Spinal cord (tissue), 10 donors: ENCODE measurements around the gene DGKQ. TPM values are rescaled to one million over a fixed set of nuclear protein-coding genes. Genes with fewer than 3 reads are reported as not detected.

Source experiments
- DNase-seq, 6 donors: peaks; one replicate each; pipeline versions ENCODE4 v3.0.0 to v3.0.0-alpha.2; 2013 to 2015; ENCODE audit warnings: low spot score in 6 of 6, low read depth in 4 of 6
- H3K27ac ChIP-seq: one replicate; pipeline ENCODE4 v1.5.1; 2013; ENCODE audit warnings: low read depth, low read length, control low read depth
- H3K27me3 ChIP-seq: one replicate; pipeline ENCODE4 v1.6.1; 2013; ENCODE audit warnings: low read length; ENCODE audit not compliant: control insufficient read depth, insufficient read depth
- H3K36me3 ChIP-seq: one replicate; pipeline ENCODE4 v1.6.1; 2013; ENCODE audit warnings: low read length; ENCODE audit not compliant: control insufficient read depth, insufficient read depth
- H3K4me1 ChIP-seq: one replicate; pipeline ENCODE4 v1.6.1; 2013; ENCODE audit warnings: low read length; ENCODE audit not compliant: control insufficient read depth, insufficient read depth
- H3K4me3 ChIP-seq: one replicate; pipeline ENCODE4 v1.5.1; 2013; ENCODE audit warnings: low read depth, low read length, control low read depth
- H3K9me3 ChIP-seq: one replicate; pipeline ENCODE4 v1.6.1; 2013; ENCODE audit warnings: low read length; ENCODE audit not compliant: control insufficient read depth, insufficient read depth
- WGBS: methylation state at CpG from one replicate; pipeline ENCODE4 v1.1.5; 2013; ENCODE audit warnings: missing lambda C conversion rate; ENCODE audit not compliant: insufficient coverage; 5-methylcytosine and 5-hydroxymethylcytosine counted together
- polyA plus RNA-seq, 2 donors: library from polyadenylated mRNA; unstranded; fragments of 120-200 nt; gene quantifications; one replicate each; pipeline ENCODE4 v1.2.1, GENCODE V29; 2013; ENCODE audit not compliant: insufficient read length in 2 of 2
- total RNA-seq, 2 donors: library from RNA; depleted of rRNA in 1 of 2; stranded (reverse); fragments of 120-200 nt in 1 of 2; fragments of >200 nt in 1 of 2; gene quantifications; one replicate each; pipeline versions ENCODE4 v1.2.3 to v1.2.4, GENCODE V29; 2013 to 2014
- donor health status: healthy.

The DGKQ gene
- total and polyA plus RNA-seq, 4 donors = 10.4 to 28.4 (median 18.4) TPM

- Histone ChIP-seq H3K27me3 (peaks cover 26% of the 10 kb centered on the region), H3K9me3 (no peaks in the 10 kb centered on the region), H3K27ac (no peak overlapping the region), H3K4me1 (peaks cover 59% of the 10 kb centered on the region), H3K36me3 (peaks cover 24% of the 10 kb centered on the region), H3K4me3 (no peak overlapping the region)
- peak in 2 of 6 donors; percentile 32 to 48 for DNase-seq
- 2% methylated on average over 36 of the region's 36 CpGs for WGBS
Observed at GRCh38 chr4:1010395-1011021, 37.1 kb upstream of the DGKQ start.

DNA sequence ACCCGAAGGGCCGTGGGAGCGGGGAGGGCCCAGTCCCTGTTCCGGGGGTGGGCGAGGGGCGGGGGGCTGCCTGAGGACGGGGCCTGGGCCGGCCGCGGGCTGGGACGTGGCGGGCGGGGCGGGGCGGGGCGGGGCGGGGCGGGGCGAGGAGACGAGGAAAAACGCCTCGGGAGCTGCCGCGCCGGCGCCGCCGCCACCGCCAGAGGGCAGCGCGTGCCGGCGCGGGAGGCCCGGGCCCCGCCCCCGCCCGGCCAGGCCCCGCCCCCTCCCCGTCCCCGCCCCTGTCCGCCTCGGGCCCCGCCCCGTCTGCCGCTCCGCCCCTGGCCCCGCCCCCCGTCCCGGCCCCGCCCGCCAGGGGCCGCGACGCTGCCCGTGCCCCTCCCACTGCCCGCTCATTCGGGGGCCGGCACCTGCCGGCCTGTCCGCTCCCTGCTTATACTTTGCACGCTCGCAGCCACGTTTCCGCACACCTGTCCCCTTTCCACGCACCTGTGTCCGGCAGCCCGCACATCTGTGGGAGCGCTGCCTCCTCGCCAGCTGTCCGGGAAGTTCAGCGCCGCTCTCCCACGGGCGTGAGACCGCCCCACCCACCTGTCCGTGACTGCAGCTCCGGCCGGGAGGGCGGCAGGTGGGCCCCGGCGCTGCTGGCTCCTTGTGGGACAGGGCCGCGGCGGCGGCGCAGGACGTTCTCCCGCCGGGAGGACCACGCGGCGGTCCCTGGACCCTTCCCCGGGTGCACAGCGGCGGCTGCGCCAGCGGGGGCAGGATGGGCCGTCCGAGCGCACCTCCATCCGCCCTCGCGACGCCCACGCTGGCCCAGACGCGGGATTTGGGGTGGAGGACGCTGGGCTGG is 36.4 kb upstream of the DGKQ start:
- WGBS = under 1% methylated on average over 72 of the region's 109 CpGs
- Histone ChIP-seq H3K27ac (no peak overlapping the region), H3K27me3 (peaks cover 31% of the 10 kb centered on the region), H3K4me3 (peak overlapping the region; percentile 50), H3K4me1 (peaks cover 51% of the 10 kb centered on the region), H3K9me3 (no peaks in the 10 kb centered on the region), H3K36me3 (peaks cover 27% of the 10 kb centered on the region)
- peak in 2 of 6 donors; percentile 67 to 80 for DNase-seq

- WGBS = 4% methylated on average over 32 of the region's 36 CpGs
Observed at GRCh38 chr4:1008840-1009541, 35.6 kb upstream of the DGKQ start.

GRCh38 chr4:1006856-1007255 is 33.5 kb upstream of the DGKQ start:
- WGBS = 94% methylated on average over 3 of the region's 5 CpGs

More at GRCh38 chr4:1008840-1009541, 35.6 kb upstream of the DGKQ start:
- Histone ChIP-seq H3K27ac (no peak overlapping the region), H3K36me3 (peaks cover 31% of the 10 kb centered on the region), H3K4me1 (peaks cover 43% of the 10 kb centered on the region), H3K4me3 (peak overlapping the region; percentile 50), H3K27me3 (peaks cover 38% of the 10 kb centered on the region), H3K9me3 (no peaks in the 10 kb centered on the region)
- peak in 1 of 6 donors; percentile 24 for DNase-seq

DNA sequence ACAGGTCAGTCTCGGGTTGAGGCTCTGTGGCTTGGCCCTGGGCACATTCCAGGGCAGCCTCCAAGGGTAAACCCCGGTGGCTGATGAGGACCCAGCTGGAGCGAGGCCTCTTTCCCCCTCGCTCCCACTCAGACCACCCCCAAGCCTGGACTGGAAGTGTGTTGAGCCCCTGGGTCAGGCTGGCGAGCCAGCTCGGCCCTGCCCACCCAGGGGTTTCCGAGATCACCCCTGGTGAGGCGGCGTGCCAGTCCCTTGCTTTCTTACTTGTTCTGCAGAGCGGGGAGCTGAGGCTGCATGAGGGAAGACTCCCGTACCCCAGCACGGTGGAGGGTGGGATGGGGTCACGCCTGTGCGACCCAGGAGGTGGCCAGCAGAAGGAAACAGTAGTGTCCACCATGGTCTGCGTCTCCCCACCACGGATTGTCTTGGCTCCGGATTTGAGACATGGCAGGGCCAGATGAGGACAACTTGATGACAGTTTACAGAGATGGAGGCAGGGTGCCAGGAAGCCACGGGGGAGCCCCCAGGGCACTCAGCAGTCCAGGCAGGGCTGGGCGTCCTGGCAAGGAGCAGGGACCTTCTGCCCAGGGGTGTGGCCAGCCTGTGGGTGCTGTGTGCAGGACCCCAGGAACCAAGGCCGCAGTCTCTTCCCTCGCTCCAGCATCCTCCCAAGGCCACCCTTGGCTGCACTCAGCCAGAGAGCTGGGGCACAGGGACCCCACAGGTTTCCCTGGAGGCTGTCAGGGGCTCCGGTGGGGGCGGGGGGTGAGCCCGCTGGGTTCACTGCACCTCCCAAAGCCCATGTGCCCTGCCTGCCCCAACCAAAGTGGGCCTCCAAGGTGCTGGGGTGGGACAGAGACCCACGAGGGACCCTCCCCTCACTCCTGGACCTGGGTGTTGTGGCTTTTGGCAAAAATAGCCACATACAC is 31.5 kb upstream of the DGKQ start:
- H3K27me3 ChIP-seq = peaks cover 56% of the 10 kb centered on the region
- 84% methylated on average over 21 of the region's 25 CpGs for WGBS

More at GRCh38 chr4:1006856-1007255, 33.5 kb upstream of the DGKQ start:
- H3K27me3 ChIP-seq = peaks cover 55% of the 10 kb centered on the region
- no peaks in the 10 kb centered on the region for H3K9me3 ChIP-seq
- no peak for DNase-seq
- peaks cover 33% of the 10 kb centered on the region for H3K4me1 ChIP-seq
- H3K4me3 ChIP-seq = no peak overlapping the region
- no peak overlapping the region for H3K27ac ChIP-seq
- peaks cover 24% of the 10 kb centered on the region for H3K36me3 ChIP-seq

DNA sequence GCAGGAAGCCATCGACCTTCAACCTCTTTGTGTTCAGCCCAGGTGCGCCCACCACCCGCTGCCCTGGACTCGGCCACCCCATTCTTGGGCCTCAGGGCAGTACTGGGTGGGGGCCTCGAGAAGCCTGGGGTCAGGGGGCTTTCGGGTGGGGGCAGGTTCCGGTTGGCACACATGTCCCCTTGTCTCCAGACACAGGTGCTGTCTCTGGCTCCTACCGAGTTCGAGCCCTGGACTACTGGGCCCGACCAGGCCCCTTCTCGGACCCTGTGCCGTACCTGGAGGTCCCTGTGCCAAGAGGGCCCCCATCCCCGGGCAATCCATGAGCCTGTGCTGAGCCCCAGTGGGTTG is 30.7 kb upstream of the DGKQ start:
- 85% methylated on average over 13 of the region's 13 CpGs for WGBS
- H3K27me3 ChIP-seq = peaks cover 54% of the 10 kb centered on the region
- peaks cover 30% of the 10 kb centered on the region for H3K36me3 ChIP-seq

More for the DNA sequence above, 31.5 kb upstream of the DGKQ start:
- Histone ChIP-seq H3K36me3 (peaks cover 30% of the 10 kb centered on the region), H3K4me3 (no peak overlapping the region), H3K4me1 (peaks cover 24% of the 10 kb centered on the region), H3K27ac (no peak overlapping the region), H3K9me3 (no peaks in the 10 kb centered on the region)
- no peak for DNase-seq

DNA sequence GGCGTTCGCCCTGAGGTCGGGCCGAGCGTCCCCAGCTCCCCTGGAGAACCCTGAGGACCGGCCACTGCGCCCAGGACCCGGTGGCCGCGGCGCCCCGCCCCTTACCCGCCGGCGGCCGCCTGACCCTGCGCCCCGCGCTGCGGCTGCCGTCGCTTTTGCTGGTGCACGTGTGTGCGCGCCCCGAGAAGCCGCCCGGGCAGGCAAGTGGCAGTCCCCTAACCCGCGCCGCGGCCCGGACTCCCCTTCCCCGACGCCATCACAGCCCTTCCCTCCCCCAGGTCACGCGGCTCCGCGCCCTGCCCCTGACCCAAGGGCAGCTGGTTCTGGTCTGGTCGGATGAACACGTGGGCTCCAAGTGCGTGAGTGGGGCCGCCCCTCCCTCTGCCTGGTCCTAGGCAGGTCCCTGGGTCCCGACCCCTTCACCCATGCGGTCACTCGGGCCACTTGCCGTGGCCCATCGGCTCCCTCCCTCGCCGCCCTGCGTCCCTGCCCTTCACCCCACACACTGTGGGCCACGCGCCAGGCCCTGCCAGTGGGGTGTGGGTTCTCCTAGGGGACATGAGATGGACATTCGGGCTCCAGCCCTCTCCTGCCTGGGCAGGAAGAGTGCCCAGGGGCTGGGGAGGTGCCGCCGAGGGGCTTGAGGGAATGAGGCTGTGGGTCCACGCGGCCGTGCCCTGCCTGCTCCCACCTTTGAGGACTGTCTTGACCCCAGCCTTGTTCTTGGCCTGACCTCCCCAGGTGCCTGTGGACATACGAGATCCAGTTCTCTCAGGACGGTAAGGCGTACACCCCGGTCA is 30.1 kb upstream of the DGKQ start:
- 20% methylated on average over 56 of the region's 63 CpGs for WGBS
- H3K36me3 ChIP-seq = peaks cover 30% of the 10 kb centered on the region
- peaks cover 22% of the 10 kb centered on the region for H3K4me1 ChIP-seq
- H3K9me3 ChIP-seq = no peaks in the 10 kb centered on the region
- no peak for DNase-seq
- peaks cover 49% of the 10 kb centered on the region for H3K27me3 ChIP-seq
- H3K4me3 ChIP-seq = no peak overlapping the region
- H3K27ac ChIP-seq = no peak overlapping the region

More for the DNA sequence above, 30.7 kb upstream of the DGKQ start:
- Histone ChIP-seq H3K27ac (no peak overlapping the region), H3K9me3 (no peaks in the 10 kb centered on the region), H3K4me3 (no peak overlapping the region), H3K4me1 (peaks cover 27% of the 10 kb centered on the region)
- no peak for DNase-seq

DNA sequence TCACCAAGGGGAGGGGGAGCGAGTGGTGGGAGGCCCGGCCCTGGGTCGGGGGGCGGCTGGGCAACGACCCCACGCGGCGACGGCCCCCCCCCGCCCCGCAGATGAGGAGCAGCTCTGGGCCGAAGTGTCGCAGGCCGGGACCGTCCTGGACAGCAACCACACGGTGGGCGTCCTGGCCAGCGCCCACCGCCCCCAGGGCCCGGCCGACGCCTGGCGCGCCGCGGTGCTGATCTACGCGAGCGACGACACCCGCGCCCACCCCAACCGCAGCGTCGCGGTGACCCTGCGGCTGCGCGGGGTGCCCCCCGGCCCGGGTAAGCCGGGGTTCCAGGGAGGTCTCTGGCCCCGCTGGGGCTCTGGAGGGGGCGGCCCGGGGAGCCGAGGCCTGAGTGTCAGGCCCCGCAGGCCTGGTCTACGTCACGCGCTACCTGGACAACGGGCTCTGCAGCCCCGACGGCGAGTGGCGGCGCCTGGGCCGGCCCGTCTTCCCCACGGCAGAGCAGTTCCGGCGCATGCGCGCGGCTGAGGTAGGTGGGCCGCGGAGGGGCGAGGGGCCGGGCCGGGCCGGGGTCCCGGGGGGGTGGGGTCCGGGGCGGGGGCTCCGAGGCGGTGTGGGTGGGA is 29.4 kb upstream of the DGKQ start:
- Histone ChIP-seq H3K9me3 (no peaks in the 10 kb centered on the region), H3K27ac (no peak overlapping the region), H3K4me3 (no peak overlapping the region), H3K4me1 (peaks cover 29% of the 10 kb centered on the region), H3K27me3 (peaks cover 43% of the 10 kb centered on the region), H3K36me3 (peaks cover 30% of the 10 kb centered on the region)
- WGBS = 3% methylated on average over 58 of the region's 75 CpGs
- DNase-seq = no peak
